ENCODE data around the gene LRP1B.

The LRP1B gene

DNA sequence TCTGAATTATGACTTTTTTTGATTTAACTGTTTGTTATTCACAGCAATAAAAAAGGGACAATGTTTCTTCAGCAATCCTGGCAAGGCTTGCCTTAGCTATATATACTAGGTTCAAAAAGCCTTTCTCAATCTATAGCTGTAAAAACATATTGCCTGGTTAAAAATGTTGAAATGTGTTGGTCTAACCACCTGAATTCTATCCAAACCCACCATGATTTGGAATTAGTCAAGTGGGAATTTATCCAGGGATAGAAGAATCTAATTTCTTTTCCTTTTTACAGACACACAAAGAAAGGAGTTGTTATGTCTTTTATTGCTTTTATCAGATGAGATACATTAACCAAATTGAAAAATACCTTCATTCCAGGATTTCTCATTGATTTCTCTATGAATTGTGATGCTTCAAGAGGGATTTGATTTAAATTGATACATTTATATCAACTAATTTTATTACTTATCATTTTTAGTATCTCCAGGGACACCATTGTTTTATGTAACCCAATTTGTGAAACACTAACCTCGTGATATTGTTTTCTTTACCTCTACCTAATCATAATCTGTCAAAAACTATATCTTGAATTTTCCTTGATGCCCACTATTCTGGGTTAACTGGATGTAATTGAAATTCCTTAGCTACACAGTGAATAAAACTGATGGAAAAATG is 88.1 kb downstream of the LRP1B start:
- Mint-ChIP-seq H3K36me3 (ENCODE audit: low read depth) (no peaks in the 10 kb centered on the region), H3K4me3 (no peak overlapping the region), H3K27me3 (ENCODE audit: low read depth) (no peaks in the 10 kb centered on the region), H3K4me1 (ENCODE audit: low read depth) (no peaks in the 10 kb centered on the region), H3K27ac (no peak overlapping the region), H3K9me3 (no peaks in the 10 kb centered on the region)
- DNase-seq (ENCODE audit: low spot score) = no peak

DNA sequence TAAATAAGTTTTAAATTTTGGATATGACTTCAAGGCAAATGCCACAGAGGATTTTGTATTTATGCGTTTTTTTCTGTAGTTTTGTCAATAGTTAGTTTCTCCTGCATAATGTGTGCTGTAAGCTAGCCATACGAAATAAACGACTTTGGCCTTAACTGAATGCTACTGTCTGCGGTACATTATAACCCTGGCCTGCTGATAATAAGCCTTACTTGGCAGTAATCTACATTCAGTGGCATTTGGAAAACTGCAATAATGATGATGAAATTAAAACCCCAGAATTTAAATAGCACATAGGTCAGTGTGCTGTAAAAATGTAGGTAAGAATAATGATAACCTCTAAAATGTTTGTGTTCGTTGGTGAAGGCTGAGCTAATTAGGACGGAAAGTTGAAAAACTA is 88.8 kb downstream of the LRP1B start:
- Mint-ChIP-seq H3K27me3 (ENCODE audit: low read depth) (no peaks in the 10 kb centered on the region), H3K4me1 (ENCODE audit: low read depth) (no peaks in the 10 kb centered on the region), H3K9me3 (no peaks in the 10 kb centered on the region), H3K27ac (no peak overlapping the region), H3K36me3 (ENCODE audit: low read depth) (no peaks in the 10 kb centered on the region), H3K4me3 (no peak overlapping the region)
- DNase-seq (ENCODE audit: low spot score) = no peak

DNA sequence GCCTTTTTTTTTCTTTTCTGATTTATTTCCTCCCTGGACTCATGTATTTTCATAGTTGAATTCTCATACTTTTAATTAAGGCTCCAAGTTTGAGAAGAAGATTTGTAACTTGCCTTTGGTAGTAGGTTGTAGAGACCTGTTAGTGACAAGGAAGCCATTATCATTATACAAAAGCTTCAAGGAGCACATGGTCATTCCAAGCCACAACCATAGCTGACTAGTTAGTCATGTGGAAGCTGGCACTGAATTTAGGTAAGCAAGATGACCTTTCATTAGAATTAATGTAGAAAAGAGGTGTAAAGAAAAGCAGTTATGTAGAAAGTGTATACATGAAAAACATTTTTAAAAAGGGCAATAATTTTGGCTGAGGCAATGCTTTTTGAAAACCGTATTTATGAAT is 89.7 kb downstream of the LRP1B start:
- DNase-seq (ENCODE audit: low spot score) = no peak
- Mint-ChIP-seq H3K4me1 (ENCODE audit: low read depth) (no peaks in the 10 kb centered on the region), H3K27me3 (ENCODE audit: low read depth) (no peaks in the 10 kb centered on the region), H3K36me3 (ENCODE audit: low read depth) (no peaks in the 10 kb centered on the region), H3K4me3 (no peak overlapping the region), H3K27ac (no peak overlapping the region), H3K9me3 (no peaks in the 10 kb centered on the region)

DNA sequence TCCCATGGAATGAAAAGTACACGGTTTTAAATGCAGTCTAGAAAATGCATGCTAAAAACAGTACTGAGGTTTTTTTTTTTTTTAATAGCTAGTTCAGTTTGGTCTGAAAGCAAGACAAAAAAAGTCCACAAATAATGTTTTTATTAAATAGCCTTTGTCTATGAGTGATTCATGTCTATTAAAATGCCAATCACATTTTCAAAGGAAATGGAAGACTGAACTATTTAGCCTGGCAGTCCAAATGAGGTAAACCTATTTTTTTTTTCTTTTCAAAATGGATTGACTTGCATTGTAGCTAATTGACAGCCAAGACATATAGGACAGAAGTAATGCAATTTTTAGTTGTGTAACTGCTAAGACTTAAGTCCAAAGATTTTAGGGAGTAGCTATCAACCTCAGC is 90.3 kb downstream of the LRP1B start:
- no peak overlapping the region for H3K4me3 Mint-ChIP-seq
- H3K27me3 Mint-ChIP-seq (ENCODE audit: low read depth) = no peaks in the 10 kb centered on the region
- H3K4me1 Mint-ChIP-seq (ENCODE audit: low read depth) = no peaks in the 10 kb centered on the region
- H3K9me3 Mint-ChIP-seq = no peaks in the 10 kb centered on the region
- no peaks in the 10 kb centered on the region for H3K36me3 Mint-ChIP-seq (ENCODE audit: low read depth)
- no peak for DNase-seq (ENCODE audit: low spot score)
- H3K27ac Mint-ChIP-seq = no peak overlapping the region

DNA sequence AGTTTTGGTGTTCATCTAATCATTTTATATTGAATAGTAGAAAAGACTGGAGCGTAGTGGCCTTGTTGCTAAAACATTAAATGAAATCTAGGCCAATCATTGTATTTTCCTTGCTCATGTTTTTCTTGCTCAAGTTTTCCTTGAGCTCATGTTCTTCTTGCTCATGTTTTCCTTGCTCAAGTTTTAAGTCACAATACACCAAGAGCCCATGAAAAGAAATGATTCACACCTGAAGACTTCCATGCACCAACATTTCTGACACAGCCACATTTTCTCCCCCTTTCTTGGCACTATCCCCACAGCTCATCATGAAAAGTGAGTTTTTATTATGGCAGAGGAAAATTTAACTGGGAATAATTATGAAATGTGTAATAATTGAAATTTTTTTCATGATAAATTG is 92.0 kb downstream of the LRP1B start:
- Mint-ChIP-seq H3K36me3 (ENCODE audit: low read depth) (no peaks in the 10 kb centered on the region), H3K4me1 (ENCODE audit: low read depth) (no peaks in the 10 kb centered on the region), H3K27me3 (ENCODE audit: low read depth) (no peaks in the 10 kb centered on the region), H3K9me3 (no peaks in the 10 kb centered on the region), H3K27ac (no peak overlapping the region), H3K4me3 (no peak overlapping the region)
- DNase-seq (ENCODE audit: low spot score) = no peak

DNA sequence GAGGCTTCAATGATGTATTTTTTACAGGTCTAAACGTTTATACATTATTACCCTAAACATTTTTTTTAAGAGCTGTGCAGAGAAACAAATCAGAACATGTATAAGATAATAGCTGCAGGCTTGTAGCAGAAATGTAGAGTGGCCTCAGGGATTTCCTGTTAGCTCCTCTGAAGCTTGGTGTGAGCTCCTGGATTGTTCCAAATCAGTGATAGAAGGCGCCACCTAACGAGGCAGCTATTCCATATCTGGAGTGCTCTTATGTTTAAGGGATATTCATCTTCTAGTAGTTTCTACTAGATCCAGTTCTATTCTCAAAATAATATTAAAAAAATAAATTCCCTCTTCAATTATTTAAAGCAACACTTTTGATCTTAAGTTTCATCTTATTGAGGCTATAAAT is 93.1 kb downstream of the LRP1B start:
- no peak overlapping the region for H3K4me3 Mint-ChIP-seq
- no peak overlapping the region for H3K27ac Mint-ChIP-seq
- no peaks in the 10 kb centered on the region for H3K27me3 Mint-ChIP-seq (ENCODE audit: low read depth)
- DNase-seq (ENCODE audit: low spot score) = no peak
- H3K9me3 Mint-ChIP-seq = peaks cover 2% of the 10 kb centered on the region
- no peaks in the 10 kb centered on the region for H3K36me3 Mint-ChIP-seq (ENCODE audit: low read depth)
- H3K4me1 Mint-ChIP-seq (ENCODE audit: low read depth) = no peaks in the 10 kb centered on the region

DNA sequence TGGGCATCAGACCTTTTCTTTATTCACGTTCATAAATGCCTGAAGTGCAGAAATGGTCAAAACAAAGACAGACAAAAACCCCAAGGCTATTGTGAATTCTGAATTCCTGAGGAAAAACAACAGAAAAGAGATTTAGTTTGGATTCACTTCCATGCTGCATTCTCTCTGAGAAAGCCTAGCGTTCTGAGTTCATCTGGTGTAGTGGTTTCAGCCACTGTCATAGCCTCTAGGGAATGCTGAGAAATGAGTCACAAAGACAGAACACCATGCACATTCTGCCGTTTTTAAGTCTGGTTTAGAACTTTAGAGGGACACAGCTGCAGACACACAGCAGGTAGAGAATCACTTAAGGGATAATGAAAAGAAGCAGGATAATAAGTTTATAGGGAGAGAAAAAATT is 93.8 kb downstream of the LRP1B start:
- no peaks in the 10 kb centered on the region for H3K27me3 Mint-ChIP-seq (ENCODE audit: low read depth)
- no peak for DNase-seq (ENCODE audit: low spot score)
- H3K4me3 Mint-ChIP-seq = no peak overlapping the region
- no peak overlapping the region for H3K27ac Mint-ChIP-seq
- no peaks in the 10 kb centered on the region for H3K36me3 Mint-ChIP-seq (ENCODE audit: low read depth)
- peaks cover 8% of the 10 kb centered on the region for H3K9me3 Mint-ChIP-seq
- H3K4me1 Mint-ChIP-seq (ENCODE audit: low read depth) = no peaks in the 10 kb centered on the region

DNA sequence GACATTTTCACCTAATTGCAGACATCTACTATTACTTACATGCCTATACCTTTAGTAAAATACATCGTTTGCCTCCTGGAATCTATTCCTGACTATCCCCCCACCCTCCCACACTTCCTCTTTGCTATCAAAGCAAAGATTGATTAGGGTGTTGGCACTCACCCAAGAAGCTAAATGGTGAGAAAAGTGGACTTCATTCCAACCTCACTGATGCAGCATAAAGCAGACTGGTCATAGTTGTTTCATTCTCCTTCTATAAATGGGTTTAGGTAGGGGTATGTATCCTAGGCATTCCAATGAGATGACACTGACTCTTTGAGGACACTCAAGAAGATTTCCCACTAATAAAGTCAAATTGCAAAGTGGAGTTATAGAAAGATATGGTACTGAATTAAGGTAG is 97.4 kb downstream of the LRP1B start:
- Mint-ChIP-seq H3K27me3 (ENCODE audit: low read depth) (no peaks in the 10 kb centered on the region), H3K4me1 (ENCODE audit: low read depth) (no peaks in the 10 kb centered on the region), H3K27ac (no peak overlapping the region), H3K4me3 (no peak overlapping the region), H3K9me3 (peaks cover 12% of the 10 kb centered on the region), H3K36me3 (ENCODE audit: low read depth) (no peaks in the 10 kb centered on the region)
- DNase-seq (ENCODE audit: low spot score) = no peak

DNA sequence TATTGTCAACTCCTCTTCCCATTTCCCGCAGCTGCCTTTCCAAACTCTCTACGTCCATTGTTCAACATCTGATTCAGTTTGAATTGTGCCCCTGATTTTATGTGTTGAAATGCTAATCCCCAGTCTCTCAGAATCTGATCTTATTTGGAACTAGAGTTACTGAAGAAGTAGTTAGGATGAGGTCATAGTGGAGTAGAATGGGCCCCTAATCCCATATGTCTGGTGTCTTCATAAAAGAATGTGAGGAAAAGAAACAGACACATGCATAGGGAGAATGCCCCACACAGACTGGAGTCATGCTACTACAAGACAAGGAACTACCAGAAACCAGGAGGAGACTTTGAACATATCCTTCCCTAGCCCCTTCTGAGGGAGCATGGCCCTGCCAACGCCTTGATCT is 99.2 kb downstream of the LRP1B start:
- peaks cover 12% of the 10 kb centered on the region for H3K9me3 Mint-ChIP-seq
- H3K4me3 Mint-ChIP-seq = no peak overlapping the region
- no peaks in the 10 kb centered on the region for H3K4me1 Mint-ChIP-seq (ENCODE audit: low read depth)
- H3K36me3 Mint-ChIP-seq (ENCODE audit: low read depth) = no peaks in the 10 kb centered on the region
- no peaks in the 10 kb centered on the region for H3K27me3 Mint-ChIP-seq (ENCODE audit: low read depth)
- no peak overlapping the region for H3K27ac Mint-ChIP-seq
- DNase-seq (ENCODE audit: low spot score) = no peak

DNA sequence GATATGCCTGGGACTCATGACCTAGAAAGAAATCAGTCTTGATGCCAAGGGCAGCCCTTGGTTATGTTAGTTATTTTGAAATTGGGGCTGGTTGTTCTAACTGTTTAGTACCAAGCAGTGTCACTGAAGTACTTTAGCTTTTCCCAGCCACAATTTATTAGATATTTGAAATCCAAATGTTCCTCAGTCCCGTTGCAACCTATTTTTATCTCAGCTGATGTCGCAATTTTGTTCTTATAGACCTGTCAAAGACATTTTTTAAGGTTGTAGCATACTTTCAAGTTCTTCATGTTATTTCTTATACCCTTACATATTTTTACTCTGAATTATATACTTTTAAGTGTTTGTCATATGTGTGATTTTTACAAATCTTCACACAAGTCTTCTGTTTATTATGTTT is 100.1 kb downstream of the LRP1B start:
- Mint-ChIP-seq H3K27ac (no peak overlapping the region), H3K27me3 (ENCODE audit: low read depth) (no peaks in the 10 kb centered on the region), H3K4me1 (ENCODE audit: low read depth) (no peaks in the 10 kb centered on the region), H3K36me3 (ENCODE audit: low read depth) (no peaks in the 10 kb centered on the region), H3K9me3 (peaks cover 12% of the 10 kb centered on the region), H3K4me3 (no peak overlapping the region)
- no peak for DNase-seq (ENCODE audit: low spot score)

DNA sequence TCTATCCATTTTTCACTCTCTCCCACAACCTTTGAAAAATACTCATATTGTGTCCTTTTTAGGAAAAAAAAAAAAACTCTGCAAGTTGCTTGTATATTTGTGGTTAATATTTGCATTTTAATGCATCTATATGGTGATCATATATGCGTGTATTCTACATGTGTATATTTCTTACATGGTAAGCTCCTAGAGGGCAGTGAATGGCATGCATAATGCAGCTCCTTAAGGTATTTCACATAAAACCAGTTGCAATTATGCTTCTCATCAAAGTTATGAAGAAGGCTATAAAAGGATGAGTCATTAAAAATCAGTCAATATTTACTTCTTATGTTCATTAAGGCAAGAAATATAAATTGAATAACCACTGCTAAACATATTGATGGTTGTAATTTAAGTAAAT is 100.8 kb downstream of the LRP1B start:
- H3K9me3 Mint-ChIP-seq = peaks cover 12% of the 10 kb centered on the region
- no peaks in the 10 kb centered on the region for H3K4me1 Mint-ChIP-seq (ENCODE audit: low read depth)
- no peaks in the 10 kb centered on the region for H3K27me3 Mint-ChIP-seq (ENCODE audit: low read depth)
- H3K4me3 Mint-ChIP-seq = no peak overlapping the region
- no peaks in the 10 kb centered on the region for H3K36me3 Mint-ChIP-seq (ENCODE audit: low read depth)
- H3K27ac Mint-ChIP-seq = no peak overlapping the region
- DNase-seq (ENCODE audit: low spot score) = no peak

DNA sequence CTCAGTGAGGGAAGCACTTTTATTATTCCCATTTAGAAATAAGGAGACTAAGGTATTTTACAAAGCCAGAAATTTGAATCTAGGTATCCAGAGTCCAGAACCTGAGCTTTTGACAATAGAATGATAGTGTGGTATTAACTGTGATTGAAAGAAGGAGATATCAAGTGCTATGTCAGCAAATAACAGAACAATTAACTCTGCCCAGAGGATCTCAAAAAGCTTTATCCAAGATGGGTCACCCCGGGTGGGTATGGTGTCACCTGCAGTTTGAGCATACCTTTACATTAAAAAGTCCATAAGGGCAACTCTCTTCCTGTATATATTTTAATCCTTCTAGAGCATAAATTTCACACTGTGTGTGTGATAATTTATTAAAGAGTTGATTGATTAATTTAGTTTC is 105.4 kb downstream of the LRP1B start:
- Mint-ChIP-seq H3K4me3 (no peak overlapping the region), H3K27ac (no peak overlapping the region), H3K36me3 (ENCODE audit: low read depth) (no peaks in the 10 kb centered on the region), H3K4me1 (ENCODE audit: low read depth) (no peaks in the 10 kb centered on the region), H3K27me3 (ENCODE audit: low read depth) (no peaks in the 10 kb centered on the region), H3K9me3 (no peaks in the 10 kb centered on the region)
- no peak for DNase-seq (ENCODE audit: low spot score)

DNA sequence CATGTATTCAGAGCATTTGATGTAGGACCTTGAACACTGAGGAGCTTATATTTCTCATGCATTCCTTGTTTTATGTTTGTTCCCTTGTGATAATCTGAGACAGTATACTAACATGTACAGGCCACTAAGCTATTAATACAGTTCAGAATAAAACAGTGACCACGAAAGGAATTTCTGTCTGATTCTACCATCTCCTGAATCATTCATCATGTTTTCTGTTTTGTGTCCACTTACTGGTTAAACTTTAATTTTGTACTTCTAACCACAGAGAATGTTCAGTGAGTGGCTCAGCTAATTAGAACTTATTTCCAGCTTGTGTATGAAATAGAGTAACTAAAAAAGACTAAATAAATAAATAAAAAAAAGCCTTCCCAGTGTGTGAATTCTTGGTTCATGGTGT is 110.4 kb downstream of the LRP1B start:
- no peak overlapping the region for H3K4me3 Mint-ChIP-seq
- no peak overlapping the region for H3K27ac Mint-ChIP-seq
- no peaks in the 10 kb centered on the region for H3K36me3 Mint-ChIP-seq (ENCODE audit: low read depth)
- no peaks in the 10 kb centered on the region for H3K4me1 Mint-ChIP-seq (ENCODE audit: low read depth)
- peaks cover 7% of the 10 kb centered on the region for H3K9me3 Mint-ChIP-seq
- H3K27me3 Mint-ChIP-seq (ENCODE audit: low read depth) = no peaks in the 10 kb centered on the region
- no peak for DNase-seq (ENCODE audit: low spot score)

DNA sequence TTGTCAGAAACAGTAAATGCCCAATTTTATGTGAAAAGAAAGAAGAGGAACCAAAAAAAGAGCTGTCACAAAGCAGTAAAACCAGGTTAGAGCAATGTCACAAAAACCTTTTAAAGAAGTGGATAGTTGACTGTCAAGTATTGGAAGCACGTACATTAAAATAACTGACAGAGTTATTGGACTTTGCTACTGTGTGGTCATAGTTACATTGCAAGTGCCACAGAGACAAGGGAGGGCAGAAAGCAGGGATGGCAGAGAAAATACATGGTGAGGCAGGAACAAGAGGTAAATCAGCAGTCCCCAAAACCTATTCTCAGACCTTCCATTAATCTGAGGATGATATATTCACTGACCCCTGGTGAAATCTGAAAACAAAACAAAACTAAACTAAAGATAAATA is 116.3 kb downstream of the LRP1B start:
- Mint-ChIP-seq H3K27me3 (ENCODE audit: low read depth) (no peaks in the 10 kb centered on the region), H3K36me3 (ENCODE audit: low read depth) (no peaks in the 10 kb centered on the region), H3K4me3 (no peak overlapping the region), H3K27ac (no peak overlapping the region), H3K4me1 (ENCODE audit: low read depth) (no peaks in the 10 kb centered on the region), H3K9me3 (peaks cover 11% of the 10 kb centered on the region)
- no peak for DNase-seq (ENCODE audit: low spot score)

DNA sequence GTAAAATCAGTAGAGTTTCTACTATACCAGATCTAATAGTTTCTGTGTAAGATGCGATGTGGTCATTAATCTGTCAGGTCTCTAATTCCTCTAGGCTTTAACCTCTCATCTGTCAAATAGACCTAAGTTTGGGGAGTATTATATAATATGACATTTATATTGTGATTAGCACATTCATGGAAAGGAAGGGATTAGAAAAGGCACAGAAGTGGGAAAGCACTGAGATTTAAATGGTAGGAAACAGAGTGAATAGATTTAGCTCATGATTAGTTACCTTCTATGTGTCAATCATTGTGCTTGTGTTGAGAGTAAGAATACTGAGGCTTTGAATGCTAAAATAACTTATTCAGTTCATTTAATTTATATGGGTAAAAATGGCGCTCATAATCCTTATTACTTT is 118.0 kb downstream of the LRP1B start:
- Mint-ChIP-seq H3K27ac (no peak overlapping the region), H3K4me3 (no peak overlapping the region), H3K36me3 (ENCODE audit: low read depth) (no peaks in the 10 kb centered on the region), H3K27me3 (ENCODE audit: low read depth) (no peaks in the 10 kb centered on the region), H3K9me3 (peaks cover 11% of the 10 kb centered on the region), H3K4me1 (ENCODE audit: low read depth) (no peaks in the 10 kb centered on the region)
- no peak for DNase-seq (ENCODE audit: low spot score)
